H1 (cell line): Measurements from ENCODE around the gene GNA12. TPM values are rescaled to one million over a fixed set of nuclear protein-coding genes. Genes with fewer than 3 reads are reported as not detected.

Experiments used
- CTCF ChIA-PET: fragments of 300-600 bp; sonication (Branson Sonifier 250); formaldehyde crosslinking; loops from one replicate; lab custom pipeline; 2021; ENCODE audit not compliant: partially characterized antibody; lab: Charles Lee
- POLR2A ChIA-PET: fragments of 300-600 bp; sonication (Branson Sonifier 250); formaldehyde crosslinking; loops from one replicate; lab custom pipeline; 2021; ENCODE audit warnings: inconsistent platforms; ENCODE audit not compliant: partially characterized antibody; lab: Charles Lee
- DNase-seq, 2 experiments: peaks; one replicate each; pipeline versions ENCODE4 v3.0.0 to v3.0.0-alpha.2; 2010 to 2022; ENCODE audit warnings: low spot score in 2 of 2, low read depth in 1 of 2, mixed read lengths in 1 of 2
- FAIRE-seq: peaks from 2 replicates; lab custom pipeline; 2011; peaks lifted over from hg19 to GRCh38; lab: Jason Lieb, UNC
- H2AFZ ChIP-seq: 2 replicates; pipeline ENCODE4 v1.8.1; 2012; ENCODE audit warnings: low read length, inconsistent platforms
- H2AK5ac ChIP-seq: 2 replicates; pipeline ENCODE4 v1.6.1; 2013; ENCODE audit warnings: low read depth, low read length
- H2BK120ac ChIP-seq: replicated peaks from 2 replicates; pipeline ENCODE3; 2013; ENCODE audit warnings: low read depth, low read length, inconsistent platforms
- H2BK12ac ChIP-seq: 2 replicates; pipeline ENCODE4 v1.6.1; 2013; ENCODE audit warnings: low read depth, low read length
- H2BK15ac ChIP-seq: 2 replicates; pipeline ENCODE4 v1.6.1; 2013; ENCODE audit warnings: low read length
- H2BK20ac ChIP-seq: 2 replicates; pipeline ENCODE4 v1.6.1; 2013; ENCODE audit warnings: low read length
- H2BK5ac ChIP-seq: 2 replicates; pipeline ENCODE4 v1.6.1; 2013; ENCODE audit warnings: low read depth, low read length
- H3K14ac ChIP-seq: 2 replicates; pipeline ENCODE4 v1.6.1; 2013; ENCODE audit warnings: inconsistent platforms; ENCODE audit not compliant: insufficient read length
- H3K18ac ChIP-seq: 2 replicates; pipeline ENCODE4 v1.6.1; 2013; ENCODE audit warnings: low read length; ENCODE audit errors: extremely low read depth
- H3K23ac ChIP-seq: 2 replicates; pipeline ENCODE4 v1.6.1; 2013; ENCODE audit warnings: inconsistent platforms; ENCODE audit not compliant: insufficient read length
- H3K23me2 ChIP-seq: 2 replicates; pipeline ENCODE4 v1.6.1; 2013; ENCODE audit warnings: low read depth, low read length
- H3K27ac ChIP-seq: 2 replicates; pipeline ENCODE4 v1.6.1; 2011; ENCODE audit warnings: low read depth, low read length, inconsistent platforms
- H3K27me3 ChIP-seq, 4 experiments: replicated peaks in 1 of 4; 1 replicate in 1 of 4; 2 replicates in 3 of 4; pipeline versions ENCODE4 v1.6.1 to v1.8.1; 2011 to 2013; ENCODE audit warnings: low read length in 3 of 4, mild to moderate bottlenecking in 3 of 4, inconsistent platforms in 2 of 4, mixed read lengths in 2 of 4, moderate library complexity in 1 of 4; ENCODE audit not compliant: control insufficient read depth in 3 of 4, insufficient read depth in 3 of 4; ENCODE audit errors: extremely low read depth in 1 of 4
- H3K36me3 ChIP-seq, 4 experiments: 2 replicates each; pipeline versions ENCODE4 v1.6.1 to v1.8.1; 2011 to 2013; ENCODE audit warnings: mild to moderate bottlenecking in 4 of 4, low read length in 3 of 4, moderate library complexity in 2 of 4, control low read depth in 1 of 4, inconsistent platforms in 1 of 4; ENCODE audit not compliant: insufficient read depth in 4 of 4, control insufficient read depth in 2 of 4
- H3K4ac ChIP-seq: replicated peaks from 2 replicates; pipeline ENCODE3; 2013; ENCODE audit warnings: low read length, low read depth, mixed read lengths, inconsistent platforms; ENCODE audit not compliant: insufficient read length
- H3K4me1 ChIP-seq, 4 experiments: replicated peaks in 1 of 4; 1 replicate in 1 of 4; 2 replicates in 3 of 4; pipeline versions ENCODE4 v1.6.1 to v1.8.1; 2011 to 2013; ENCODE audit warnings: low read length in 3 of 4, inconsistent platforms in 2 of 4, mixed read lengths in 1 of 4; ENCODE audit not compliant: insufficient read depth in 4 of 4, control insufficient read depth in 3 of 4
- H3K4me2 ChIP-seq, 2 experiments: 2 replicates each; pipeline versions ENCODE4 v1.6.1 to v1.8.1; 2011 to 2013; ENCODE audit warnings: low read depth in 2 of 2, low read length in 2 of 2, control low read depth in 1 of 2, inconsistent platforms in 1 of 2, mild to moderate bottlenecking in 1 of 2; ENCODE audit not compliant: insufficient read depth in 1 of 2
- H3K4me3 ChIP-seq, 4 experiments: fragments of 200-600, 300-600 bp in 1 of 4; sonication (generic), shearing (Covaris generic), sonication (Bioruptor Twin) in 1 of 4; 2 replicates each; pipeline versions ENCODE4 v1.5.1 to v1.8.1; 2011 to 2016; ENCODE audit warnings: low read length in 4 of 4, low read depth in 3 of 4, control low read depth in 2 of 4, inconsistent platforms in 2 of 4, mild to moderate bottlenecking in 2 of 4, mixed read lengths in 1 of 4, moderate library complexity in 1 of 4; ENCODE audit not compliant: insufficient read depth in 2 of 4; ENCODE audit errors: extremely low read depth in 1 of 4
- H3K56ac ChIP-seq: replicated peaks from 2 replicates; pipeline ENCODE3; 2013; ENCODE audit warnings: low read depth, mild to moderate bottlenecking, mixed read lengths, low read length, inconsistent platforms; ENCODE audit not compliant: insufficient read length
- H3K79me1 ChIP-seq: 2 replicates; pipeline ENCODE4 v1.6.1; 2013; ENCODE audit warnings: low read depth, low read length, control low read depth
- H3K79me2 ChIP-seq, 2 experiments: 2 replicates each; pipeline versions ENCODE4 v1.6.1 to v1.8.1; 2012 to 2013; ENCODE audit warnings: low read length in 2 of 2, mild to moderate bottlenecking in 2 of 2, inconsistent platforms in 1 of 2; ENCODE audit not compliant: insufficient read depth in 2 of 2, control insufficient read depth in 1 of 2
- H3K9ac ChIP-seq, 4 experiments: replicated peaks in 1 of 4; 1 replicate in 1 of 4; 2 replicates in 3 of 4; pipeline versions ENCODE4 v1.6.1 to v1.8.1; 2011 to 2013; ENCODE audit warnings: low read depth in 3 of 4, low read length in 3 of 4, control low read depth in 2 of 4, mild to moderate bottlenecking in 2 of 4, moderate library complexity in 2 of 4, inconsistent platforms in 1 of 4; ENCODE audit errors: extremely low read depth in 1 of 4
- H3K9me3 ChIP-seq, 2 experiments: 2 replicates each; pipeline versions ENCODE4 v1.6.1 to v1.8.1; 2012 to 2013; ENCODE audit warnings: mild to moderate bottlenecking in 2 of 2, moderate library complexity in 2 of 2, control low read depth in 1 of 2, inconsistent platforms in 1 of 2, low read depth in 1 of 2, low read length in 1 of 2, mixed read lengths in 1 of 2; ENCODE audit not compliant: insufficient read depth in 2 of 2
- H4K20me1 ChIP-seq, 2 experiments: replicated peaks in 1 of 2; 2 replicates each; pipeline versions ENCODE3 to v1.8.1; 2011 to 2013; ENCODE audit warnings: inconsistent platforms in 2 of 2, low read length in 2 of 2, mild to moderate bottlenecking in 1 of 2; ENCODE audit not compliant: insufficient read depth in 2 of 2, control insufficient read depth in 1 of 2
- H4K5ac ChIP-seq: 2 replicates; pipeline ENCODE4 v1.6.1; 2013; ENCODE audit warnings: low read length, low read depth, mixed read lengths, inconsistent platforms; ENCODE audit not compliant: insufficient read length
- H4K8ac ChIP-seq: 2 replicates; pipeline ENCODE4 v1.8.0; 2013; ENCODE audit warnings: mild to moderate bottlenecking, moderate library complexity, low read length, inconsistent platforms; ENCODE audit not compliant: insufficient read depth; ENCODE audit errors: extremely low read depth
- H4K91ac ChIP-seq: replicated peaks from 2 replicates; pipeline ENCODE3; 2013; ENCODE audit warnings: low read length, mixed read lengths, inconsistent platforms; ENCODE audit not compliant: insufficient read length
- EZH2 ChIP-seq: fragments of 200-600 bp; sonication (generic); IDR thresholded peaks from 2 replicates; pipeline ENCODE4 v1.7.1; 2012; ENCODE audit warnings: low read depth, mild to moderate bottlenecking, moderate library complexity, low read length, inconsistent platforms; ENCODE audit not compliant: severe bottlenecking
- FOSL1 ChIP-seq: IDR thresholded peaks from 2 replicates; pipeline ENCODE4 v1.6.1; 2011; ENCODE audit warnings: mild to moderate bottlenecking, low read depth, low read length, moderate library complexity; ENCODE audit not compliant: insufficient read depth
- JUN ChIP-seq: IDR thresholded peaks from 2 replicates; pipeline ENCODE4 v1.6.1; 2011; ENCODE audit warnings: low read depth, mild to moderate bottlenecking, improper control_type of control experiment, low read length
- WGBS, 2 experiments: shearing (Covaris generic) in 1 of 2; methylation state at CpG; one replicate each; pipeline versions ENCODE4 v1.1.6 to v1.1.7; 2013 to 2015; ENCODE audit warnings: low lambda C conversion rate in 2 of 2, mixed read lengths in 2 of 2, inconsistent platforms in 1 of 2, low coverage in 1 of 2, missing lambda C conversion rate in 1 of 2; ENCODE audit not compliant: insufficient replicate concordance in 2 of 2, insufficient coverage in 1 of 2, insufficient read length in 1 of 2; ENCODE audit errors: extremely low coverage in 1 of 2, missing lambda C conversion rate in 1 of 2; 5-methylcytosine and 5-hydroxymethylcytosine counted together
- polyA plus RNA-seq, 7 experiments: library from polyadenylated mRNA; depleted of rRNA in 3 of 7; stranded (reverse) in 5 of 7; unstranded in 2 of 7; fragments of >200 nt in 5 of 7; fragments of 200-250 nt in 2 of 7; gene quantifications; 1 replicate in 5 of 7; 2 replicates in 1 of 7; 4 replicates in 1 of 7; pipeline versions ENCODE4 v1.2.1 to v1.2.3, GENCODE V29; 2011 to 2013; ENCODE audit warnings: missing spikeins in 2 of 7, mixed read lengths in 2 of 7
- total RNA-seq: library from RNA; stranded (reverse); fragmentation: NEBNext Ultra II Directional; extraction: Animal tissue kit (Norgen Biotek cat#: 25700); gene quantifications from 2 replicates; pipeline ENCODE4 v1.2.1, GENCODE V29; 2021

The GNA12 gene
- total and polyA plus RNA-seq, 2 of the 8 experiments (the other 6 are each of a cell fraction or from before 2014, with no cell fraction given) = 96.5 to 109 TPM

DNA sequence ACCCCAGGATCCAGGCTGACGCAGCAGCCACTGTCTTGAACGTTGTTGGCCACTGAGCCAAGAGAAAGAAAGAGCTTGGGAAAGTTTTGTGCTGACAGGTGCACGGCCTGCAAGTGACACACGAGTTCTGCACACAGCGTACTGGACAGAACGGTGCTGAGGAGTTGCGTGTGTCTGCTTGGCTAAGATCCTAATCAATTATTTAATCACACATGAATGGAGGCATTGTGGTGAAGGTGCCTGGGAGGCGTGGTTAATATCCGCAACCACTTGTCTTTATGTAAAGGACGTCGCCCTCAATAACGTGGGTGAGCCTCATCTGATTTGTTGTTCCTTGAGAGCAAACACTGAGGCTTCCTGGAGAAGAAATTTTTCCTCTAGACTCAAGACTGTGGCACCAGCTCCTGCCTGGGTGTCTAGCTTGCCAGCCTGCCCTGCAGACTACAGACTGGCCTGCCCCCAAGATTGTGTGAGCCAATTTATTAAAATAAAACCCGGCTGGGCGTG lies 16.6 kb upstream of the GNA12 start:
- Histone ChIP-seq H3K18ac (no peak overlapping the region), H3K79me2 (no peaks in the 10 kb centered on the region), H2BK5ac (no peak overlapping the region), H3K4me3 (no peak overlapping the region), H2BK12ac (peak overlapping the region; percentile 60; the same call in 1 of the 2 replicates), H3K23ac (no peak overlapping the region), H3K79me1 (no peaks in the 10 kb centered on the region), H2BK20ac (no peak overlapping the region), H3K27ac (no peak overlapping the region), H2AK5ac (no peak overlapping the region), H4K8ac (no peak overlapping the region), H3K36me3 (no peaks in the 10 kb centered on the region), H3K23me2 (no peaks in the 10 kb centered on the region; the same call in 1 of the 2 replicates), H3K9ac (no peak overlapping the region), H3K4me1 (peaks cover 0 to 9% (median 4%) of the 10 kb centered on the region in 4 experiments; a peak in 5 of 7 replicates), H3K4ac (no peak overlapping the region), H3K14ac (no peak overlapping the region), H3K56ac (no peak overlapping the region), H2BK15ac (no peak overlapping the region), H2AFZ (no peak overlapping the region), H3K4me2 (no peak overlapping the region), H3K27me3 (no peaks in the 10 kb centered on the region; a peak in 2 of 7 replicates), H2BK120ac (no peak overlapping the region), H4K20me1 (no peaks in the 10 kb centered on the region), H3K9me3 (no peaks in the 10 kb centered on the region), H4K5ac (no peak overlapping the region), H4K91ac (no peak overlapping the region)
- ChIA-PET POLR2A (interaction anchor here (0.6 to 1.1 kb wide), 2 partner anchors 10 to 27 kb away, joined by 3 read pairs; no protein-coding TSS in a partner anchor), CTCF (interaction anchor here (0.6 to 1.0 kb wide), 2 partner anchors 36 to 204 kb away, joined by 3 to 4 read pairs; no protein-coding TSS in a partner anchor)
- DNase-seq = no peak
- WGBS, 2 experiments = 90% methylated on average over 14 of the region's 14 CpGs; no CpG with 5 or more reads in 1 of the 2 experiments
- no peak for FAIRE-seq
- TF ChIP-seq EZH2 (no peak), JUN (no peak), FOSL1 (no peak)
